Upper lobe of left lung (tissue), 4 donors: ENCODE data around the gene TNS3.

Source experiments
- CTCF ChIP-seq, 6 experiments: fragments of 450-650 bp in 4 of 6; fragments of 200-600 bp in 2 of 6; sonication (generic) in 2 of 6; IDR thresholded peaks; one replicate each; pipeline ENCODE4 v1.5.1; 2016 to 2019; ENCODE audit warnings: antibody characterized with exemption in 6 of 6
- POLR2A ChIP-seq, 4 donors: fragments of 450-650 bp; IDR thresholded peaks; one replicate each; pipeline ENCODE4 v1.5.1; 2016 to 2017; ENCODE audit warnings: antibody characterized with exemption in 4 of 4, mild to moderate bottlenecking in 2 of 4

GRCh38 chr7:47367369-47367768, 214.5 kb downstream of the TNS3 start:
- TF ChIP-seq POLR2A (IDR thresholded peaks at IDR 0.05) (no peak), CTCF (IDR thresholded peaks at IDR 0.05) (no peak)
